ENCODE data around the gene CCDC192. TPM values are rescaled to one million over a fixed set of nuclear protein-coding genes. Genes with fewer than 3 reads are reported as not detected.

The CCDC192 gene
- total and polyA plus RNA-seq, 2 experiments from 2014 or later: 0.40 TPM; not detected in 1

DNA sequence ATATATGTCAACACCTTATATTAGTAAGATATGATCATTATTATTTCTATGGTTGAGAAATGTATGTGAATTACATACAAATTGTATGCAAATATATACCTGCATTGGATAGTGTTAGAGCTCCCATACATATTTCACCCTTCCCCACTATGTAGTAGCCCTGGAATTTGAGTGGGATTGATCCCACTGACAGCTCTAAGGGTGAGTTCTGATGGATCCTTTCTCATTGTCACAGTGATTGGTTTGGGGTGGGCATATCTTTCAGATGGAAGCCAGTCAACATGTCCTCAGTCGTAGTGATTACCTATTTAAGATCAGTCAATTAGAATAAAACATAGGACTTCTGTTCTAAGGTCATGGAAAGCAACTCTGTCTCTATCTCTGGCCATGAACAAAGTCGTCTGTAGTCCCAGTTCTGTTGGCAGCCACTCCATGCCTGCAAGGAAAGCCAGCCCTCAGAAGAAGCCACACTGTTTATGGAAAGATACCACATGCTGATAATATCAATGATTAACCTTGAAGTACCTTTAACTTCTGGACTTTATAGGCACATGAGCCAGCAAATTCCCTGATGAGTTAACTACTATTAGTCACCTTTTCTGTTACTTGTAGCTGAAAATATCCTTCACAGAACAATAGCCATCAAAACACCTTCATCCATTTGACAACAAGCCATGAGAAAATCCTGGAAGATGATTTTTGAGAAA, 5.1 kb upstream of the CCDC192 start:
- no peaks in the 10 kb centered on the region for H3K79me2 ChIP-seq (replicated peaks; ENCODE audit: insufficient read depth)
- H2AFZ ChIP-seq: no peak overlapping the region
- H3K9me2 ChIP-seq (ENCODE audit: insufficient read depth): 0 out of 2 replicates have a peak, but pooled peaks cover 5% of the 10 kb centered on the region
- H3K27ac Mint-ChIP-seq: no peak overlapping the region
- H3K4me3 Mint-ChIP-seq: no peak overlapping the region
- H3K9me3 Mint-ChIP-seq: no peaks in the 10 kb centered on the region
- no peak overlapping the region for H3K4me2 ChIP-seq
- H3K4me1 Mint-ChIP-seq: 0 out of 3 replicates have a peak, but pooled peaks cover 2% of the 10 kb centered on the region
- no peak overlapping the region for H3K27ac ChIP-seq (ENCODE audit: low read depth)
- no peaks in the 10 kb centered on the region for H3F3A ChIP-seq (replicated peaks; ENCODE audit: low read depth)
- H3K4me3 ChIP-seq: no peak overlapping the region
- no peaks in the 10 kb centered on the region for H3K27me3 Mint-ChIP-seq (ENCODE audit: insufficient read depth, low read depth, poor library complexity)
- H4K20me1 ChIP-seq (replicated peaks; ENCODE audit: insufficient read depth): no peaks in the 10 kb centered on the region
- no peak for DNase-seq (ENCODE audit: low spot score)
- H3K4me1 ChIP-seq (ENCODE audit: insufficient read depth): no peaks in the 10 kb centered on the region
- ATAC-seq: no peak
- no peaks in the 10 kb centered on the region for H3K36me3 Mint-ChIP-seq (ENCODE audit: low read depth)
- TF ChIP-seq, protein P1, sequence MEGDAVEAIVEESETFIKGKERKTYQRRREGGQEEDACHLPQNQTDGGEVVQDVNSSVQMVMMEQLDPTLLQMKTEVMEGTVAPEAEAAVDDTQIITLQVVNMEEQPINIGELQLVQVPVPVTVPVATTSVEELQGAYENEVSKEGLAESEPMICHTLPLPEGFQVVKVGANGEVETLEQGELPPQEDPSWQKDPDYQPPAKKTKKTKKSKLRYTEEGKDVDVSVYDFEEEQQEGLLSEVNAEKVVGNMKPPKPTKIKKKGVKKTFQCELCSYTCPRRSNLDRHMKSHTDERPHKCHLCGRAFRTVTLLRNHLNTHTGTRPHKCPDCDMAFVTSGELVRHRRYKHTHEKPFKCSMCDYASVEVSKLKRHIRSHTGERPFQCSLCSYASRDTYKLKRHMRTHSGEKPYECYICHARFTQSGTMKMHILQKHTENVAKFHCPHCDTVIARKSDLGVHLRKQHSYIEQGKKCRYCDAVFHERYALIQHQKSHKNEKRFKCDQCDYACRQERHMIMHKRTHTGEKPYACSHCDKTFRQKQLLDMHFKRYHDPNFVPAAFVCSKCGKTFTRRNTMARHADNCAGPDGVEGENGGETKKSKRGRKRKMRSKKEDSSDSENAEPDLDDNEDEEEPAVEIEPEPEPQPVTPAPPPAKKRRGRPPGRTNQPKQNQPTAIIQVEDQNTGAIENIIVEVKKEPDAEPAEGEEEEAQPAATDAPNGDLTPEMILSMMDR (conservative IDR thresholded peaks at IDR 0.05; ENCODE audit: low read depth in 2 of 2): no peak
- TF ChIP-seq CREB1 (CRISPR knock-in tag; IDR thresholded peaks at IDR 0.05; ENCODE audit: low read depth): no peak
- no peak for TF ChIP-seq ZNF331 (CRISPR knock-in tag; IDR thresholded peaks at IDR 0.05; ENCODE audit: low read depth)
- no peak for TF ChIP-seq ZNF114 (CRISPR knock-in tag; IDR thresholded peaks at IDR 0.05)
- TF ChIP-seq JUNB (IDR thresholded peaks at IDR 0.05; ENCODE audit: unreplicated experiment): no peak
- TF ChIP-seq EZH2phosphoT487 (IDR thresholded peaks at IDR 0.05; ENCODE audit: unreplicated experiment): no peak
- TF ChIP-seq NANOG (IDR thresholded peaks at IDR 0.05; ENCODE audit: borderline replicate concordance): no peak
- TF ChIP-seq POLR2AphosphoS5 (IDR thresholded peaks at IDR 0.05; ENCODE audit: low read depth): no peak
- TF ChIP-seq ETS1 (IDR thresholded peaks at IDR 0.05): no peak
- TF ChIP-seq EZH2 (IDR thresholded peaks at IDR 0.05; ENCODE audit: low read depth, unreplicated experiment): no peak
- TF ChIP-seq STAT1 (IDR thresholded peaks at IDR 0.05; ENCODE audit: unreplicated experiment): no peak
- H3K27me3 ChIP-seq (ENCODE audit: insufficient read depth): no peaks in the 10 kb centered on the region
- no peaks in the 10 kb centered on the region for H3K36me3 ChIP-seq (ENCODE audit: insufficient read depth)

- no peak for ATAC-seq
- H3K4me2 ChIP-seq: no peak overlapping the region
- no peak for DNase-seq (ENCODE audit: low spot score)
- TF ChIP-seq ETS1 (IDR thresholded peaks at IDR 0.05) (no peak), CREB1 (CRISPR knock-in tag; IDR thresholded peaks at IDR 0.05; ENCODE audit: low read depth) (no peak), POLR2AphosphoS5 (IDR thresholded peaks at IDR 0.05; ENCODE audit: low read depth) (no peak), ZNF114 (CRISPR knock-in tag; IDR thresholded peaks at IDR 0.05) (no peak), NANOG (IDR thresholded peaks at IDR 0.05; ENCODE audit: borderline replicate concordance) (no peak), EZH2phosphoT487 (IDR thresholded peaks at IDR 0.05; ENCODE audit: unreplicated experiment) (no peak)
- TF ChIP-seq, protein P2, sequence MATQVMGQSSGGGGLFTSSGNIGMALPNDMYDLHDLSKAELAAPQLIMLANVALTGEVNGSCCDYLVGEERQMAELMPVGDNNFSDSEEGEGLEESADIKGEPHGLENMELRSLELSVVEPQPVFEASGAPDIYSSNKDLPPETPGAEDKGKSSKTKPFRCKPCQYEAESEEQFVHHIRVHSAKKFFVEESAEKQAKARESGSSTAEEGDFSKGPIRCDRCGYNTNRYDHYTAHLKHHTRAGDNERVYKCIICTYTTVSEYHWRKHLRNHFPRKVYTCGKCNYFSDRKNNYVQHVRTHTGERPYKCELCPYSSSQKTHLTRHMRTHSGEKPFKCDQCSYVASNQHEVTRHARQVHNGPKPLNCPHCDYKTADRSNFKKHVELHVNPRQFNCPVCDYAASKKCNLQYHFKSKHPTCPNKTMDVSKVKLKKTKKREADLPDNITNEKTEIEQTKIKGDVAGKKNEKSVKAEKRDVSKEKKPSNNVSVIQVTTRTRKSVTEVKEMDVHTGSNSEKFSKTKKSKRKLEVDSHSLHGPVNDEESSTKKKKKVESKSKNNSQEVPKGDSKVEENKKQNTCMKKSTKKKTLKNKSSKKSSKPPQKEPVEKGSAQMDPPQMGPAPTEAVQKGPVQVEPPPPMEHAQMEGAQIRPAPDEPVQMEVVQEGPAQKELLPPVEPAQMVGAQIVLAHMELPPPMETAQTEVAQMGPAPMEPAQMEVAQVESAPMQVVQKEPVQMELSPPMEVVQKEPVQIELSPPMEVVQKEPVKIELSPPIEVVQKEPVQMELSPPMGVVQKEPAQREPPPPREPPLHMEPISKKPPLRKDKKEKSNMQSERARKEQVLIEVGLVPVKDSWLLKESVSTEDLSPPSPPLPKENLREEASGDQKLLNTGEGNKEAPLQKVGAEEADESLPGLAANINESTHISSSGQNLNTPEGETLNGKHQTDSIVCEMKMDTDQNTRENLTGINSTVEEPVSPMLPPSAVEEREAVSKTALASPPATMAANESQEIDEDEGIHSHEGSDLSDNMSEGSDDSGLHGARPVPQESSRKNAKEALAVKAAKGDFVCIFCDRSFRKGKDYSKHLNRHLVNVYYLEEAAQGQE (IDR thresholded peaks at IDR 0.05; ENCODE audit: unreplicated experiment): no peak
Measured at GRCh38 chr5:127699416-127699815, 3.8 kb upstream of the CCDC192 start.

More at GRCh38 chr5:127699416-127699815, 3.8 kb upstream of the CCDC192 start:
- Histone ChIP-seq H3K79me2 (replicated peaks; ENCODE audit: insufficient read depth) (no peaks in the 10 kb centered on the region), H4K20me1 (replicated peaks; ENCODE audit: insufficient read depth) (no peaks in the 10 kb centered on the region), H3K4me1 (ENCODE audit: insufficient read depth) (0 out of 2 replicates have a peak, but pooled peaks cover 3% of the 10 kb centered on the region), H2AFZ (no peak overlapping the region), H3F3A (replicated peaks; ENCODE audit: low read depth) (no peaks in the 10 kb centered on the region), H3K27me3 (ENCODE audit: insufficient read depth) (no peaks in the 10 kb centered on the region), H3K9me2 (ENCODE audit: insufficient read depth) (0 out of 2 replicates have a peak, but pooled peaks cover 5% of the 10 kb centered on the region), H3K27ac (ENCODE audit: low read depth) (no peak overlapping the region), H3K4me3 (no peak overlapping the region), H3K36me3 (ENCODE audit: insufficient read depth) (no peaks in the 10 kb centered on the region)
- H3K36me3 Mint-ChIP-seq (ENCODE audit: low read depth): no peaks in the 10 kb centered on the region
- no peaks in the 10 kb centered on the region for H3K9me3 Mint-ChIP-seq
- no peak overlapping the region for H3K27ac Mint-ChIP-seq
- H3K27me3 Mint-ChIP-seq (ENCODE audit: insufficient read depth, low read depth, poor library complexity): no peaks in the 10 kb centered on the region
- no peak overlapping the region for H3K4me3 Mint-ChIP-seq
- peaks cover 3% of the 10 kb centered on the region; the same call in 2 of the 3 replicates for H3K4me1 Mint-ChIP-seq
